Breast epithelium (tissue), 4 donors: ENCODE results near the gene GUCA2A. TPM values are rescaled to one million over a fixed set of nuclear protein-coding genes. Genes with fewer than 3 reads are reported as not detected.

Experiments used
- DNase-seq, 2 donors: peaks; one replicate each; pipeline ENCODE4 v3.0.0-alpha.2; 2019; ENCODE audit warnings: low spot score in 2 of 2
- H3K27ac ChIP-seq, 2 donors: fragments of 200-600 bp; sonication (generic) in 1 of 2; one replicate each; pipeline ENCODE4 v1.5.1; 2016 to 2019; ENCODE audit warnings: mild to moderate bottlenecking in 1 of 2
- H3K27me3 ChIP-seq, 2 donors: fragments of 200-600 bp; sonication (generic) in 1 of 2; one replicate each; pipeline versions ENCODE4 v1.5.1 to v1.6.0; 2017 to 2019; ENCODE audit warnings: control low read depth in 1 of 2, mild to moderate bottlenecking in 1 of 2
- H3K36me3 ChIP-seq: fragments of 200-600 bp; one replicate; pipeline ENCODE4 v1.5.1; 2019
- H3K4me1 ChIP-seq, 2 donors: fragments of 200-600 bp; sonication (generic); one replicate each; pipeline ENCODE4 v1.5.1; 2016 to 2019; ENCODE audit warnings: control low read depth in 1 of 2
- H3K4me3 ChIP-seq, 3 donors: fragments of 200-600 bp; sonication (generic); 1 replicate in 2 of 3; 2 replicates in 1 of 3; pipeline ENCODE4 v1.5.1; 2016 to 2019; ENCODE audit warnings: mild to moderate bottlenecking in 3 of 3, moderate library complexity in 2 of 3
- H3K9me3 ChIP-seq, 2 donors: fragments of 200-600 bp; sonication (generic) in 1 of 2; one replicate each; pipeline ENCODE4 v1.5.1; 2016 to 2019; ENCODE audit warnings: control low read depth in 1 of 2
- CTCF ChIP-seq, 3 donors: fragments of 450-650 bp; IDR thresholded peaks; one replicate each; pipeline ENCODE4 v1.5.1; 2016 to 2017; ENCODE audit warnings: antibody characterized with exemption in 3 of 3, mild to moderate bottlenecking in 3 of 3, moderate library complexity in 3 of 3
- POLR2A ChIP-seq: fragments of 450-650 bp; IDR thresholded peaks from one replicate; pipeline ENCODE4 v1.6.1; 2016; ENCODE audit warnings: antibody characterized with exemption, mild to moderate bottlenecking, moderate library complexity
- POLR2AphosphoS5 ChIP-seq, 3 donors: sonication (generic); formaldehyde crosslinking; IDR thresholded peaks; one replicate each; pipeline ENCODE4 v1.6.1; 2017; ENCODE audit warnings: antibody characterized with exemption in 3 of 3
- intact Hi-C: fragments of 100-400 bp; cut with DNase I; formaldehyde crosslinking; loops from one replicate; pipeline ENCODE4 v1.15.1; 2023; ENCODE audit warnings: low total_unique reads
- total RNA-seq, 3 donors: library from RNA; depleted of rRNA; stranded (reverse); fragments of >200 nt; gene quantifications; one replicate each; pipeline ENCODE4 v1.1.0, GENCODE V29; 2016

Gene GUCA2A
- total RNA-seq, 3 donors from 2014 or later = 8.8 TPM; not detected in 2

GRCh38 chr1:42133390-42133789, 31.2 kb downstream of the GUCA2A start:
- no peaks in the 10 kb centered on the region for H3K36me3 ChIP-seq
- TF ChIP-seq CTCF (IDR thresholded peaks at IDR 0.05) = no peak
- intact Hi-C loops = no loop called here
- no peak for DNase-seq
- H3K4me3 ChIP-seq = no peak overlapping the region
- H3K27me3 ChIP-seq = no peaks in the 10 kb centered on the region
- H3K4me1 ChIP-seq = no peaks in the 10 kb centered on the region
- H3K27ac ChIP-seq = no peak overlapping the region
- no peaks in the 10 kb centered on the region for H3K9me3 ChIP-seq

- Histone ChIP-seq H3K27me3 (no peaks in the 10 kb centered on the region), H3K4me3 (no peak overlapping the region), H3K4me1 (no peaks in the 10 kb centered on the region), H3K27ac (no peak overlapping the region), H3K36me3 (no peaks in the 10 kb centered on the region), H3K9me3 (no peaks in the 10 kb centered on the region)
- no peak for DNase-seq
- no peak for TF ChIP-seq CTCF (IDR thresholded peaks at IDR 0.05)
- TF ChIP-seq POLR2AphosphoS5 (IDR thresholded peaks at IDR 0.05) = no peak
- intact Hi-C loops = no loop called here
Measured at GRCh38 chr1:42130061-42130660, 34.4 kb downstream of the GUCA2A start.

GRCh38 chr1:42128964-42129363, 35.6 kb downstream of the GUCA2A start:
- Histone ChIP-seq H3K27ac (no peak overlapping the region), H3K27me3 (no peaks in the 10 kb centered on the region), H3K9me3 (no peaks in the 10 kb centered on the region), H3K4me1 (no peaks in the 10 kb centered on the region), H3K36me3 (no peaks in the 10 kb centered on the region), H3K4me3 (no peak overlapping the region)
- no peak for DNase-seq
- intact Hi-C loops = no loop called here
- TF ChIP-seq POLR2AphosphoS5 (IDR thresholded peaks at IDR 0.05) = no peak
- no peak for TF ChIP-seq POLR2A
- TF ChIP-seq CTCF (IDR thresholded peaks at IDR 0.05) = no peak

GRCh38 chr1:42128499-42128898, 36.0 kb downstream of the GUCA2A start:
- intact Hi-C loops = no loop called here

GRCh38 chr1:42127767-42128166, 36.8 kb downstream of the GUCA2A start:
- TF ChIP-seq CTCF (IDR thresholded peaks at IDR 0.05) (no peak), POLR2A (no peak), POLR2AphosphoS5 (IDR thresholded peaks at IDR 0.05) (no peak)

More at GRCh38 chr1:42128499-42128898, 36.0 kb downstream of the GUCA2A start:
- Histone ChIP-seq H3K27me3 (no peaks in the 10 kb centered on the region), H3K27ac (no peak overlapping the region), H3K9me3 (no peaks in the 10 kb centered on the region), H3K4me3 (no peak overlapping the region), H3K4me1 (no peaks in the 10 kb centered on the region), H3K36me3 (no peaks in the 10 kb centered on the region)
- no peak for TF ChIP-seq POLR2A
- no peak for TF ChIP-seq CTCF (IDR thresholded peaks at IDR 0.05)
- TF ChIP-seq POLR2AphosphoS5 (IDR thresholded peaks at IDR 0.05) = no peak
- no peak for DNase-seq

More at GRCh38 chr1:42127767-42128166, 36.8 kb downstream of the GUCA2A start:
- no peaks in the 10 kb centered on the region for H3K4me1 ChIP-seq
- H3K27ac ChIP-seq = no peak overlapping the region
- no peaks in the 10 kb centered on the region for H3K9me3 ChIP-seq
- no peak overlapping the region for H3K4me3 ChIP-seq
- no peaks in the 10 kb centered on the region for H3K27me3 ChIP-seq
- no peaks in the 10 kb centered on the region for H3K36me3 ChIP-seq
- intact Hi-C loops = no loop called here
- no peak for DNase-seq
